ENCODE results near the gene DLGAP1.

The DLGAP1 gene

DNA sequence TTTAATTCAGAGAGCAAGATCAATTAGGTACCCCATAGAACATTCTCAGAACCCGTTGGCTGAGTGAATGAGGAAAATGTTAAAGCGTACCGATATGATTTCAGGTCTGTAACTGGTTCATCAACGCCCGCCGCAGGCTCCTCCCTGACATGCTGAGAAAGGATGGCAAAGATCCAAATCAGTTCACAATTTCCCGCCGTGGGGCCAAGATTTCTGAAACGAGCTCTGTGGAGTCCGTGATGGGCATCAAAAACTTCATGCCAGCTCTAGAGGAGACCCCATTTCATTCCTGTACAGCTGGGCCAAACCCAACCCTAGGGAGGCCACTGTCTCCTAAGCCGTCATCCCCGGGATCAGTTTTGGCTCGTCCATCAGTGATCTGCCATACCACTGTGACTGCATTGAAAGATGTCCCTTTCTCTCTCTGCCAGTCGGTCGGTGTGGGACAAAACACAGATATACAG, 997.8 kb downstream of the DLGAP1 start:
- H3K4me1 ChIP-seq (ENCODE audit: insufficient read depth, low read length): peaks cover 34% of the 10 kb centered on the region
- H3K27ac ChIP-seq (ENCODE audit: low read length): no peak overlapping the region
- H3K36me3 ChIP-seq (ENCODE audit: insufficient read depth, low read depth, low read length): peaks cover 72% of the 10 kb centered on the region
- H3K4me3 ChIP-seq (ENCODE audit: low read length): peak overlapping the region; percentile 23; the same call in 1 of the 2 replicates
- H3K9ac ChIP-seq (ENCODE audit: low read depth, low read length): peak overlapping the region; percentile 65; the same call in 1 of the 2 replicates
- no peaks in the 10 kb centered on the region for H3K27me3 ChIP-seq (ENCODE audit: insufficient read depth, low read length)
- no peaks in the 10 kb centered on the region for H3K9me3 ChIP-seq (ENCODE audit: insufficient read depth, low read depth, low read length)

DNA sequence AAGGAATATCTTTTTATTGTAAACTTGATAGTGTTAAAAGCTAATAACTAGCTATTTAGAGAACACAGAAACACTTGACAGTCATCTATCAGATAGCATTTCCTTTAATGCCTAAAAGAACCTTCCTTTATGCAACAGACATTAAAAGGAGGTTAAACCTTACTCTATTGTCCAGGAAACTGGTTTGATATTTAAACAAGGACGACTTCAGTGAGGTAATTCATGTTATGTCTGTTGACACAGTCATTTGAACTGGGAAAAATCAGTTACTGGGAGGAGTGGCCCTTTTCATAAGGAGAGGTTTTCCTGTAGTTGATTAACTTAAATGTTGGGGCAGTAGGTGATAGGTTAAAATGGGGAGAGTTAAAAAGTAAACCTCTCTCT, 998.4 kb downstream of the DLGAP1 start:
- Histone ChIP-seq H3K27me3 (ENCODE audit: insufficient read depth, low read length) (no peaks in the 10 kb centered on the region), H3K4me1 (ENCODE audit: insufficient read depth, low read length) (peaks cover 34% of the 10 kb centered on the region), H3K27ac (ENCODE audit: low read length) (peak overlapping the region; percentile 71), H3K36me3 (ENCODE audit: insufficient read depth, low read depth, low read length) (peaks cover 69% of the 10 kb centered on the region), H3K9me3 (ENCODE audit: insufficient read depth, low read depth, low read length) (no peaks in the 10 kb centered on the region), H3K9ac (ENCODE audit: low read depth, low read length) (peak overlapping the region; percentile 65; the same call in 1 of the 2 replicates), H3K4me3 (ENCODE audit: low read length) (peak overlapping the region; percentile 99; the same call in 1 of the 2 replicates)

DNA sequence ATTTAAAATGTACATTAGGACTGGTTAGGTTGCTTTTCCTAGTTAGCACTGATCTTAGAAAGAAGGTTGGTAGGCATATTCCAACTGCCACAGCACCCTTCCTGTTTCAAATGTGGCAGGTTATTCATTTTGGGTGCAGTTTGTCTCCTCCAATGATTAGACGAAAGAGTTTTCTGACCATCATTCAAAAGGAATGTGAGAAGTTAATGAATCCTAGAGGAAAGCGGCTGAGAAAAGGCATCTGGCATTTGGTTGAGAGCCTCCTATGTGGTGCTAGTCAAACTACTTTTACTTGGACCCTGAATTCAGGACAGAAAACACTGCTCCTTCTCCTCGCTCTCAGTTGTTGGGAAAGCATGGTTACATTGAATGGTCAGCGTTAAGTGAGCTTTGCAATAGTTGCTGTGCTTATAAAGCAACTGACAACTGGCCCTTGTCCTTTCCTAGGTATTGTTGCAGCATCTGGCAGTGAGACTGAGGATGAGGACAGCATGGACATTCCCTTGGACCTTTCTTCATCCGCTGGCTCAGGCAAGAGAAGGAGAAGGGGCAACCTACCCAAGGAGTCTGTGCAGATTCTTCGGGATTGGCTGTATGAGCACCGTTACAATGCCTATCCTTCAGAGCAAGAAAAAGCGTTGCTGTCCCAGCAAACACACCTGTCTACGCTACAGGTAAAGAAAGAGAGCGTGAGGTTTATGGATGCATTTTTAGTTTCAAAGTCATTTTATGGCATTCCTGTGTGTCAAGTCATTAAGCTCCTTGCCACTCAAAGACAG, 999.0 kb downstream of the DLGAP1 start:
- Histone ChIP-seq H3K4me1 (ENCODE audit: insufficient read depth, low read length) (peaks cover 34% of the 10 kb centered on the region), H3K36me3 (ENCODE audit: insufficient read depth, low read depth, low read length) (peaks cover 69% of the 10 kb centered on the region), H3K4me3 (ENCODE audit: low read length) (peak overlapping the region; percentile 99), H3K27me3 (ENCODE audit: insufficient read depth, low read length) (no peaks in the 10 kb centered on the region), H3K9ac (ENCODE audit: low read depth, low read length) (peak overlapping the region; percentile 65), H3K27ac (ENCODE audit: low read length) (peak overlapping the region; percentile 71), H3K9me3 (ENCODE audit: insufficient read depth, low read depth, low read length) (no peaks in the 10 kb centered on the region)

DNA sequence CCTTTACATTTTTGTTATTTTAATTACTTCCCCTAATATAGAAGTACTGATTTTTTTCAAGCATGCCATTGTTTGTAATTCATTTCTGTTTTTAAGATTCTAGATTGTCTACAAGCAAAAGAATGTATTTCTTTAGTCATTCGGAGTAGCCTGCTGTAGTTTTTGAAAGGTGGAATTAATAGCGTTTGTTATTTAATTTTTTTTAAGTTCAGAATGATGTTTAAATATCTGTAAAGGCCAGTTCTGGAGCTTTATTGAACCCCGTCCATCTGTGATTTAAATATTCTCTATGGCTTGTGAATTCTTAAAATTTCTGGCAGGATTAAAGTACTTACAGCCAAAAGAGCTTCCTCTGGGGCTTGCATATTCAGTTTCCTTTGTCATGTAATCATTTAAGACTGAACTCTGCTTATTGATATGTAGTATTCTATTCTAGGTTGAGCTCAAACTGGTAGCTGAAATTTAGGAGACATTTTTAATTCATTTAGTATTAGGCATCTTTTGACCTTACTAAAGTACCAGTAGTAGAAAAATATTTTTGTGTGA, 999.9 kb downstream of the DLGAP1 start:
- H3K9ac ChIP-seq (ENCODE audit: low read depth, low read length): peak overlapping the region; percentile 95
- H3K27ac ChIP-seq (ENCODE audit: low read length): no peak overlapping the region
- H3K27me3 ChIP-seq (ENCODE audit: insufficient read depth, low read length): no peaks in the 10 kb centered on the region
- peaks cover 62% of the 10 kb centered on the region for H3K36me3 ChIP-seq (ENCODE audit: insufficient read depth, low read depth, low read length)
- H3K9me3 ChIP-seq (ENCODE audit: insufficient read depth, low read depth, low read length): no peaks in the 10 kb centered on the region
- peak overlapping the region; percentile 99 for H3K4me3 ChIP-seq (ENCODE audit: low read length)
- peaks cover 34% of the 10 kb centered on the region for H3K4me1 ChIP-seq (ENCODE audit: insufficient read depth, low read length)

DNA sequence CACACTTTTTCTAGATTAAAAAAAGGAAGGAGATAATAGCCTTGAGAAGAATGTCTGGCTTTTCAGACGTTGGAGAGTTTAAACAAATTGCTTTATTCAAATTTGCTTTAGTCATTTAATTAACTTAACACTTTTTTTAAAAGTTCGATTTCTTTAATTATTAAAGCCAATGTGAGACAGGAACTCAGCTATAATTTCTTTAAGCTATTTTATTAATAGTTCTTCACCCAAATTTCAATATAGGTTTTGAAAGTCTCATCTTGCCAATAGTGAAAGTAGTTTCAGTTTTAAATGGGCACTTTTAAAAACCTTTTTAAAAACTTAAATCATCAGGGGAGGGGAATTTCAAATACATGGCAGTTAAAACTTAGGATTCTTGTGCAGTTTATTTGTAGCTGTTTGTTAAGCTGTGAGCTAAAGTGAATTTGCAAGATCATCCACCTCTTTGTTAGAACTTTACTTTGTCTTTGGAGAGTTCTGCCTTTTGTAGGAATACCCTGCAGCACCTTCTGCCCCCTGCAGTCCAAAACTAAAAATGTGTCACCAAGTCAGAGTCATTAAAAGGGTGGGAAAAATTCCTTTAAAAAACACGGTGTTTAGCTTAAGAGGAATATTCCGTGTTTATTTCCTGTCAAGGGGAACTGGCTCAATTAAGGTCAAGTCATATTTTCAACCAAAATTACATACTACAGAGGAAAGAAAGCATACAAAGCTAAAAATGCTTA, 1000.6 kb downstream of the DLGAP1 start:
- Histone ChIP-seq H3K9me3 (ENCODE audit: insufficient read depth, low read depth, low read length) (no peaks in the 10 kb centered on the region), H3K9ac (ENCODE audit: low read depth, low read length) (peak overlapping the region; percentile 95), H3K4me3 (ENCODE audit: low read length) (peak overlapping the region; percentile 99), H3K27ac (ENCODE audit: low read length) (peak overlapping the region; percentile 96), H3K4me1 (ENCODE audit: insufficient read depth, low read length) (peaks cover 34% of the 10 kb centered on the region), H3K27me3 (ENCODE audit: insufficient read depth, low read length) (no peaks in the 10 kb centered on the region), H3K36me3 (ENCODE audit: insufficient read depth, low read depth, low read length) (peaks cover 57% of the 10 kb centered on the region)

DNA sequence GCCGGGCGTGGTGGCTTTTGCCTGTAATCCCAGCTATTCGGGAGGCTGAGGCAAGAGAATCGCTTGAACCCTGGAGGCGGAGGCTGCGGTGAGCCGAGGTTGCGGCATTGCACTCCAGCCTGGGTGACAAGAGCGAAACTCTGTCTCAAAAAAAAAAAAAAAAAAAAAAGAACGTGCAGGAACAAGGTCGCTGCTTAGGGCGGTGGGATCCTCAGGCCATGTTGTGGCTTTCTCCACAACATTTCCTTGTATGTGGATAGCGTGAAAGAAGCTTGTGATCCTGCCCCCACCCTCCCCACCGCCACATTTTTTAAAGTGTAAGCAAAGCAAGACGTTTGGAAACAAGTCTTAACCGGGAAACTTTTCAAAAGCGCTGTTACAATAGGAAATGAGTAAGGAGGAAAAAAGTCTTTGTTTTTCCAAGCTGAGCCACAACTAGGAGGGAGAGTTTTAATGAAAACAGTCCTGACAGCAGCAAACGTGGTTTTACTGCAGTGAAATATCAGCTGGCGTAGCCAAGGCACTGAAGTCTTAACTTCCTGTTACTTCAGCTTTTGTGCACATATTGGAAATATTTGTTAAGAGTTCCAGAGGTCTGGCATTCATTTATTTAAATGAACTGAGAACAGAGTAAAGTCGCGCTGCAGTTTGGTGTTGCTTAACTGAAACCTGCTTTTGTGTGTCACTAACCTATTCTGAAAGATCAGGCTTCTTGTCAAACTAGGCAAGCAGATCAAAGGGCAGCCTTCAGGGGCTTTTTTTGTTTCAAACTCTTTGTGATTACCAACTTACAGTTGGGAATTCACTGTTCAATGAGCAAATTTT, 1001.4 kb downstream of the DLGAP1 start:
- H3K9me3 ChIP-seq (ENCODE audit: insufficient read depth, low read depth, low read length): no peaks in the 10 kb centered on the region
- peak overlapping the region; percentile 96 for H3K27ac ChIP-seq (ENCODE audit: low read length)
- peaks cover 50% of the 10 kb centered on the region for H3K36me3 ChIP-seq (ENCODE audit: insufficient read depth, low read depth, low read length)
- peak overlapping the region; percentile 99 for H3K4me3 ChIP-seq (ENCODE audit: low read length)
- no peaks in the 10 kb centered on the region for H3K27me3 ChIP-seq (ENCODE audit: insufficient read depth, low read length)
- H3K4me1 ChIP-seq (ENCODE audit: insufficient read depth, low read length): peaks cover 30% of the 10 kb centered on the region
- H3K9ac ChIP-seq (ENCODE audit: low read depth, low read length): peak overlapping the region; percentile 95

DNA sequence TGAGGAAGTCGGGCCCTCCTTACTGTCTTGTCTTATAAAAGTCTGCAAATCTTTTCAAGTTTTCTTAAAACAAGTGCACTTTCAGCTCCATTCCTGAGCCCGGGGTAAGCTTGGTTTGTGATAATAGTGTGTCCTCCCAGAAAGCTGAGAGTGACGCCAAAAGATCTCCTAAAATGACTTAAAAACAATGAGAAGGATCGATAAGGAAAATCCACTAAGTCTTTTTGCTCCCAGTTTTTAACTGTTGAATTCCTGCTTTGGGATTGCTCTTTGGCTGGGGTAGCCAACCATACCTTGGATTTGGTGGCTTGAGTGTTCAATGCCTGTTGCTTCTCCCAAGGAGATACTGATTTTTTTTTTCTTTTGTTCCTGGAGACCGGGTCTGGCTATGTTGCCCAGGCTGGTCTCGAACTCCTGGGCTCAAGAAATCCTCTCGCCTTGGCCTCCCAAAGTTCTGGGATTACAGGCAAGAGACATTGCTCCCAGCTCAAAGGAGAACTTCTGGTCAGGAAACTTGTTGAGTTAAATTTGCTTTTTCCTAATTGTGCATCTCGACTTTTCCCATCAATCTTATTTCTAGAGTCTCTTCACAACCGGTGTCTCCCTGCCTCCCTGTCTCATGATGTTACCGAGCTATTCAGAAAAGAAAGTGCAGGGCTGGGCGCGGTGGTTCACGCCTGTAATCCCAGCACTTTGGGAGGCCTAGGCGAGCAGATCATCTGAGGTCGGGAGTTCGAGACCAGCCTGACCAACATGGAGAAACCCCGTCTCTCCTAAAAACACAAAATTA, 1002.2 kb downstream of the DLGAP1 start:
- peak overlapping the region; percentile 95 for H3K9ac ChIP-seq (ENCODE audit: low read depth, low read length)
- no peaks in the 10 kb centered on the region for H3K27me3 ChIP-seq (ENCODE audit: insufficient read depth, low read length)
- no peaks in the 10 kb centered on the region for H3K9me3 ChIP-seq (ENCODE audit: insufficient read depth, low read depth, low read length)
- H3K27ac ChIP-seq (ENCODE audit: low read length): peak overlapping the region; percentile 96
- peaks cover 23% of the 10 kb centered on the region for H3K4me1 ChIP-seq (ENCODE audit: insufficient read depth, low read length)
- peaks cover 42% of the 10 kb centered on the region for H3K36me3 ChIP-seq (ENCODE audit: insufficient read depth, low read depth, low read length)
- H3K4me3 ChIP-seq (ENCODE audit: low read length): peak overlapping the region; percentile 99

DNA sequence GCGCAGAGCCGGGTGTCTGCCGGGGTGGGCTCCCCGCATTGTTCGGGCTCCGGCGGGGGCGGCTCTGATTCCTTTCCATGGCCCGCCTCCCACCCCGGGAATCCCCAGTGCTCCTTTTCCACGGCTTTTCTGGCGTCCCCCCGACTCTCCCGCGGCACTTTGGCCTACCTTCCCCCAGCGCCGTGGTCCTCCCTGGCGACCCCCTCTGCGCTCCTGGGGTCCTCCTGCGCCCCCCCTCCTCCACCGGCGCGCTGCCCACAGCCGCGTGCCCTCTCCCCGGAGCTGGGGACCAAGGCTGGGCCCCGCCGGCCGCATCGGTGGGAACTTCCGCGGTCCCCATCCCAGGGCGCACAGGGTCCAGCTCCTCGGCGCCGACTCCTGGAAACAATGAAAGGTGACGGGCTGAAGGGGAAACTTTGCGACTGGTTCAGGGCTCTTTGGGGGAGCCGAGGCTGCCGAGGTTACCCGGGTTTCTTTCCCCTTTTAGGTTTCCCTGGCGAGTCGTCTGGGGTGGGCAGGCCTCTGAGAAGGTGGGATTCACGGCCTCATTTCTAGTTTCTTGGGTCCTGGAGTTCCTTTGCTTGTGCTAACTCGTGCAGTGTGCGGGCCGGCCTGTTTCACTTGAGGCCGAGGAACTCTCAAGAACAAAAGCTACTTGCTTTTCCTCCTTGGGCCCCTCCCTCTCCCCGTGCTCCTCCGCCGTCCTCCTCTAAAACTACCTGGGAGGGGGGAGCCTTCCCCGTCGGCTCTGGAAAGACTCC, 1002.9 kb downstream of the DLGAP1 start:
- Histone ChIP-seq H3K4me1 (ENCODE audit: insufficient read depth, low read length) (peaks cover 19% of the 10 kb centered on the region), H3K4me3 (ENCODE audit: low read length) (peak overlapping the region; percentile 99), H3K36me3 (ENCODE audit: insufficient read depth, low read depth, low read length) (peaks cover 34% of the 10 kb centered on the region), H3K9me3 (ENCODE audit: insufficient read depth, low read depth, low read length) (no peaks in the 10 kb centered on the region), H3K27ac (ENCODE audit: low read length) (peak overlapping the region; percentile 96), H3K27me3 (ENCODE audit: insufficient read depth, low read length) (no peaks in the 10 kb centered on the region), H3K9ac (ENCODE audit: low read depth, low read length) (peak overlapping the region; percentile 95)

DNA sequence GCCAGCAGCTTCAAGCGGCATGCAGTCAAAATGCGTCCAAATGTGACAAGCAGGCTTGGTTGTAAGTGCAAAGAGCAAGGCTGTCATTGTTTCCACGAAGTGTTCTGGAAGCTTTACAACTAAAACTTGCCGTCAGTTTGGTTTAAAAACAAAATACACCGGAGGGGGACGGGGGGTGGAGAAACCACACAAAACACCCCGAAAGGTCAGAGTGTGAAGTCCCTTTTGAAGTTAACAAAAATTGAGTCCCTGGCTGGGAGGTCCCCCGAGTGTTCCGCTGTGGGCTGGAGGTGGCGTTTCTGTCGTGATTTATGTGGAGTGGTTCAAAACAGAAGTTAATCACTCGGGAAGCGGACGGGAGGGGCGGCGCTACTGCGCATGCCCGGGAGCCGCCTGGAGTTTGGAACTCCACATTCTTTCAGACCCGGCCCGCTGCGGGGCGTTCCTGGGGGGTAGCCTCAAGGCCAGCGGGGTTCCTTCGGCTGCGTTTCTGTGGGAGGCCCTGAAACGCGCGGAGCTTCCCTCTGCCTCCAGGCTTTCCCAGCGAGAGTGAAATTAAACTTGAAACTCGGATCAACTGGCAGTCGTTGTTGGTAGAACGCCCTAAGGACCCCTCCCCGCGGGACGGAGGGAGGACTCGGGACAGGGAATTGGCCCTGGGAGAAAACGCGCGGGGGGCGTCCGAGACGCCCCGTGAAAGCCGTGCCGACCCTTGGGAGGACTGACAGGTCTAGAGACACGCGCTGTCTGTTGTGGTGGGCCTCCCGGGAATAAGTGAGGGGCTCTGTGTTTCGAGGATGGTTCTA, 1003.7 kb downstream of the DLGAP1 start:
- peaks cover 26% of the 10 kb centered on the region for H3K36me3 ChIP-seq (ENCODE audit: insufficient read depth, low read depth, low read length)
- H3K27me3 ChIP-seq (ENCODE audit: insufficient read depth, low read length): no peaks in the 10 kb centered on the region
- peak overlapping the region; percentile 95 for H3K9ac ChIP-seq (ENCODE audit: low read depth, low read length)
- H3K4me1 ChIP-seq (ENCODE audit: insufficient read depth, low read length): peaks cover 20% of the 10 kb centered on the region
- no peaks in the 10 kb centered on the region for H3K9me3 ChIP-seq (ENCODE audit: insufficient read depth, low read depth, low read length)
- peak overlapping the region; percentile 99 for H3K4me3 ChIP-seq (ENCODE audit: low read length)
- H3K27ac ChIP-seq (ENCODE audit: low read length): peak overlapping the region; percentile 96

DNA sequence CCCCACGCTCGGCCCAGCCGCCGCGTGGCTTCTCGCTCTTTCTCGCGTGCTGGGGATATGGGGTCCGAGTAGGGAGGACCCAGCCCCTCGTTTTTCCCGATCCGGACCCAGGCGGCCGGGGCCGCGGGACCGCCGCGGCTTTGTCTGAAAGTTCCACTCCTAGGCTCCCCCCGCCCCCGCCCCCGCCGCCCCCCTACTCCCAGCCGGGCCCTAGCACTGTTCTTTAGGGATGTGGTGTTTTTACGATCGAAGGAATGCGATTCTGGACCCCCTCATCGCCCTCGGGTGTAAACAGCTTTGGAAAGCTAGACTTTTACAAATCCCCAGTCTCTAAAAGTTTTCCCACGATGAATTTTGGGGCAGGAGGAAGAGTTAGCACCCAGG, 1004.3 kb downstream of the DLGAP1 start:
- no peaks in the 10 kb centered on the region for H3K27me3 ChIP-seq (ENCODE audit: insufficient read depth, low read length)
- peak overlapping the region; percentile 99 for H3K4me3 ChIP-seq (ENCODE audit: low read length)
- peak overlapping the region; percentile 96 for H3K27ac ChIP-seq (ENCODE audit: low read length)
- H3K4me1 ChIP-seq (ENCODE audit: insufficient read depth, low read length): peaks cover 19% of the 10 kb centered on the region
- H3K36me3 ChIP-seq (ENCODE audit: insufficient read depth, low read depth, low read length): peaks cover 20% of the 10 kb centered on the region
- peak overlapping the region; percentile 95 for H3K9ac ChIP-seq (ENCODE audit: low read depth, low read length)
- no peaks in the 10 kb centered on the region for H3K9me3 ChIP-seq (ENCODE audit: insufficient read depth, low read depth, low read length)
